ENCODE results near the gene RBM22. TPM values are rescaled to one million over a fixed set of nuclear protein-coding genes. Genes with fewer than 3 reads are reported as not detected.

Gene RBM22
- total RNA-seq, 5 donors from 2014 or later (not counting 1 experiment from before 2014, with no cell fraction given), result 73.3 to 98.8 (median 82.3) TPM

DNA sequence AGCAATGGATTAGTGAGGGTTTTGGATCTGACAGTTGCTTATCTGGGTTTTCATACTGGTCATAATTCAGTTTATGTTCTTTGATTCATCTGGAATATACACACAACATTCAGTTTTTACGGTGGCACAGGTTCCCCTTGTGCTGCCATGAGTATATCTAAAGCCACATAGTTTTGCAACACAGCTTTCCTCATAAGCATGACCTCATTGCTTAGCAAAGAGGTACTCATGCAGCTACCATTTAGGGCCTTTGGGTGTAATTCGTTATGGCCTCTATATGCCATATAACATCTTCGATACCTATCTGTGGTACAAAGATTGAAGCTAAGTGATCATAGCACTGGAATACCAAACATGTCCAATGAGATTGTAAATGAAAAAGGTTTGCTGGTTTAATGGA, 2.9 kb upstream of the RBM22 start:
- Histone ChIP-seq H3K36me3 (ENCODE audit: control insufficient read depth in 2 of 2, extremely low read depth in 1 of 2, insufficient read depth in 1 of 2, low read length in 1 of 2) (peaks cover 0 to 18% of the 10 kb centered on the region in 2 donors), H3K27me3 (replicated peaks in 1 of 2; ENCODE audit: control insufficient read depth in 2 of 2, extremely low read depth in 1 of 2, insufficient read depth in 2 of 2, low read length in 1 of 2) (no peaks in the 10 kb centered on the region), H3K9me3 (no peaks in the 10 kb centered on the region), H3K4me1 (ENCODE audit: control insufficient read depth in 1 of 2, extremely low read depth in 1 of 2, insufficient read depth in 2 of 2, low read length in 2 of 2) (peaks cover 9 to 14% of the 10 kb centered on the region in 2 experiments), H3K27ac (ENCODE audit: low read length) (no peak overlapping the region), H3K4me3 (ENCODE audit: control insufficient read depth in 1 of 2, extremely low read depth in 1 of 2, low read length in 1 of 2) (no peak overlapping the region)
- ATAC-seq (replicated peaks in 1 of 4), result no peak
- Mint-ChIP-seq H3K4me1 (peaks cover 0 to 10% (median 5%) of the 10 kb centered on the region in 3 donors), H3K9me3 (no peaks in the 10 kb centered on the region), H3K27me3 (no peaks in the 10 kb centered on the region), H3K4me3 (no peak overlapping the region), H3K36me3 (peaks cover 12% of the 10 kb centered on the region), H3K27ac (no peak overlapping the region)
- WGBS (ENCODE audit: insufficient coverage), result 100% methylated on average over 1 of the region's 3 CpGs
- DNase-seq, result no peak
- ChIA-PET CTCF (interaction anchor here (0.6 to 1.1 kb wide), 7 partner anchors 32 to 1046 kb away, joined by 3 to 5 read pairs (median 3); no protein-coding TSS in a partner anchor), POLR2A (interaction anchor here in 1 of 2 donors (0.5 to 1.1 kb wide), 3 partner anchors 11 to 1068 kb away, joined by 3 to 6 read pairs (median 4); partner anchors contain the start of gene G3BP1)

GRCh38 chr5:150700246-150700593, 642 bp downstream of the RBM22 start:
- POLR2A ChIA-PET, result interaction anchor here (1.0 to 2.7 kb wide), 10 partner anchors 8 to 287 kb away, joined by 3 to 21 read pairs (median 5); partner anchors contain the start of genes DCTN4 (in 2 of the 2), CD74 (in 1 of the 2), IRGM (in 1 of the 2) and RPS14 (in 1 of the 2)
- H3K9me3 Mint-ChIP-seq, result no peaks in the 10 kb centered on the region
- H3K36me3 ChIP-seq (ENCODE audit: control insufficient read depth in 2 of 2, extremely low read depth in 1 of 2, insufficient read depth in 1 of 2, low read length in 1 of 2), result peaks cover 15 to 44% of the 10 kb centered on the region in 2 donors
- no peaks in the 10 kb centered on the region for H3K27me3 Mint-ChIP-seq
- peaks cover 0 to 11% (median 5%) of the 10 kb centered on the region in 3 donors for H3K4me1 Mint-ChIP-seq
- ATAC-seq (replicated peaks in 1 of 4) (peak in 2 of 4 experiments; percentile 11 to 13), DNase-seq (no peak)
- peak overlapping the region; percentile 98 for H3K27ac ChIP-seq (ENCODE audit: low read length)
- CTCF ChIA-PET, result interaction anchor here (0.5 to 2.7 kb wide), 22 partner anchors 8 to 513 kb away, joined by 3 to 53 read pairs (median 4); partner anchors contain the start of genes SMIM3 (in 2 of the 2), DCTN4 (in 1 of the 2) and IRGM (in 1 of the 2)
- H3K4me3 ChIP-seq (ENCODE audit: control insufficient read depth in 1 of 2, extremely low read depth in 1 of 2, low read length in 1 of 2), result peak overlapping the region; percentile 92 to 98
- no peak overlapping the region for H3K27ac Mint-ChIP-seq
- no peaks in the 10 kb centered on the region for H3K9me3 ChIP-seq
- H3K4me1 ChIP-seq (ENCODE audit: control insufficient read depth in 1 of 2, extremely low read depth in 1 of 2, insufficient read depth in 2 of 2, low read length in 2 of 2), result peaks cover 9 to 14% of the 10 kb centered on the region in 2 experiments
- no peaks in the 10 kb centered on the region for H3K27me3 ChIP-seq (replicated peaks in 1 of 2; ENCODE audit: control insufficient read depth in 2 of 2, extremely low read depth in 1 of 2, insufficient read depth in 2 of 2, low read length in 1 of 2)
- H3K4me3 Mint-ChIP-seq, result no peak overlapping the region
- WGBS (ENCODE audit: insufficient coverage), result 9% methylated on average over 9 of the region's 15 CpGs
- peaks cover 28% of the 10 kb centered on the region for H3K36me3 Mint-ChIP-seq

DNA sequence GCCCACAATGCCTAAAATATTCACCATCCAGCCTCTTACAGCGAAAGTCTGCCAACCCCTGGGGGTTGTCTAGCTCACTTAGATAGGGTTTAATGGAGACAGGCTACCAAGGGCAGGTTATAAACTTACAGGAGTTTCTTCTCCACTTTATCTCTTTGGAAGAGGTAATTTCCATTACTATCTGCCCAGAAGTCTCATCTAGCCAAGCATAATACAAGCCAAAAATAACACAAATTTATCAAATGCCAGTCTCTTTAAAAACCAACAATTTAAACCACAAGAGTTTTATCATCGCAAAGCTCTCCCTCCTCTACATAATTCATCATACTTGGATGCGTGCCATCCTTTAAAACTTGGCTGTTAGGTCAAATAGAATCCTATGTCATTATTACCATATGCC, 6.2 kb downstream of the RBM22 start:
- no peak overlapping the region for H3K27ac ChIP-seq (ENCODE audit: low read length)
- Mint-ChIP-seq H3K27ac (no peak overlapping the region), H3K4me1 (peaks cover 0 to 2% (median 0%) of the 10 kb centered on the region in 3 donors), H3K4me3 (no peak overlapping the region), H3K36me3 (peaks cover 75% of the 10 kb centered on the region), H3K9me3 (no peaks in the 10 kb centered on the region), H3K27me3 (no peaks in the 10 kb centered on the region)
- ChIA-PET POLR2A (interaction anchor here in 1 of 2 donors (0.5 kb wide), 1 partner anchor 1160 kb away, joined by 8 read pairs; no protein-coding TSS in a partner anchor), CTCF (interaction anchor here in 1 of 2 donors (1.2 kb wide), 1 partner anchor 145 kb away, joined by 3 read pairs; no protein-coding TSS in a partner anchor)
- H3K4me1 ChIP-seq (ENCODE audit: control insufficient read depth in 1 of 2, extremely low read depth in 1 of 2, insufficient read depth in 2 of 2, low read length in 2 of 2), result peaks cover 3 to 4% of the 10 kb centered on the region in 2 experiments
- no peaks in the 10 kb centered on the region for H3K27me3 ChIP-seq (replicated peaks in 1 of 2; ENCODE audit: control insufficient read depth in 2 of 2, extremely low read depth in 1 of 2, insufficient read depth in 2 of 2, low read length in 1 of 2)
- no peaks in the 10 kb centered on the region for H3K9me3 ChIP-seq
- H3K4me3 ChIP-seq (ENCODE audit: control insufficient read depth in 1 of 2, extremely low read depth in 1 of 2, low read length in 1 of 2), result no peak overlapping the region
- no peak for DNase-seq
- WGBS (ENCODE audit: insufficient coverage), result 94% methylated on average over 2 of the region's 3 CpGs
- H3K36me3 ChIP-seq (ENCODE audit: control insufficient read depth in 2 of 2, extremely low read depth in 1 of 2, insufficient read depth in 1 of 2, low read length in 1 of 2), result peaks cover 22 to 89% of the 10 kb centered on the region in 2 donors
- no peak for ATAC-seq (replicated peaks in 1 of 4)

- ATAC-seq (replicated peaks in 1 of 4), result no peak
- no peak overlapping the region for H3K27ac ChIP-seq (ENCODE audit: low read length)
- H3K9me3 Mint-ChIP-seq, result no peaks in the 10 kb centered on the region
- no peaks in the 10 kb centered on the region for H3K27me3 Mint-ChIP-seq
- ChIA-PET CTCF (interaction anchor here (0.7 to 0.9 kb wide), 2 partner anchors 9 to 234 kb away, joined by 3 to 5 read pairs; partner anchors contain the start of gene RBM22 (in 1 of the 2)), POLR2A (interaction anchor here in 1 of 2 donors (0.6 kb wide), 1 partner anchor 9 kb away, joined by 5 read pairs; the partner anchor contains the start of gene RBM22)
- peaks cover 66% of the 10 kb centered on the region for H3K36me3 Mint-ChIP-seq
- H3K27me3 ChIP-seq (replicated peaks in 1 of 2; ENCODE audit: control insufficient read depth in 2 of 2, extremely low read depth in 1 of 2, insufficient read depth in 2 of 2, low read length in 1 of 2), result no peaks in the 10 kb centered on the region
- no peak overlapping the region for H3K27ac Mint-ChIP-seq
- no peak for DNase-seq
- WGBS (ENCODE audit: insufficient coverage), result 100% methylated on average over 1 of the region's 3 CpGs
- no peaks in the 10 kb centered on the region for H3K4me1 Mint-ChIP-seq
- H3K36me3 ChIP-seq (ENCODE audit: control insufficient read depth in 2 of 2, extremely low read depth in 1 of 2, insufficient read depth in 1 of 2, low read length in 1 of 2), result peaks cover 18 to 66% of the 10 kb centered on the region in 2 donors
- H3K4me3 Mint-ChIP-seq, result no peak overlapping the region
- H3K4me1 ChIP-seq (ENCODE audit: control insufficient read depth in 1 of 2, extremely low read depth in 1 of 2, insufficient read depth in 2 of 2, low read length in 2 of 2), result no peaks in the 10 kb centered on the region
- no peak overlapping the region for H3K4me3 ChIP-seq (ENCODE audit: control insufficient read depth in 1 of 2, extremely low read depth in 1 of 2, low read length in 1 of 2)
- no peaks in the 10 kb centered on the region for H3K9me3 ChIP-seq
These were observed 8.6 kb downstream of the RBM22 start for GRCh38 chr5:150692276-150692675.

DNA sequence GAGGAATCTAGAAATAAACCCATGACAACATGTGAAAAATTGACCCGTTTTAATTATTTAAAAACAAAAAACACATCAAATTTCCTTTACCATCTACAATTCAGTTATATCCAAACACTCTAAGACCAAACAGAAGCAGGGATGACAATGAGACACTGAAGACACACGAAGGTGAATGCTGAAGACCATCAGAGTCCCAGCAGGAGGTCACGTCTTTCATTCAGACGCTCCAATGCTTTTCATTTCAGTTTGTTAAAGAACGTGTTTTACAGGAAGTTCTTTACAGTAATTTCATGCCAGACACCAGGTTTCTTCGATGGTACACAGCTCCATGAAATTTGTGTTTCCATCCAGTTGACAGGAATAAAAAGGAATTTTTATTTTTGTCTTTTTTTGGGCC, 10.1 kb downstream of the RBM22 start:
- Histone ChIP-seq H3K9me3 (no peaks in the 10 kb centered on the region), H3K36me3 (ENCODE audit: control insufficient read depth in 2 of 2, extremely low read depth in 1 of 2, insufficient read depth in 1 of 2, low read length in 1 of 2) (peaks cover 11 to 51% of the 10 kb centered on the region in 2 donors), H3K27me3 (replicated peaks in 1 of 2; ENCODE audit: control insufficient read depth in 2 of 2, extremely low read depth in 1 of 2, insufficient read depth in 2 of 2, low read length in 1 of 2) (no peaks in the 10 kb centered on the region), H3K4me1 (ENCODE audit: control insufficient read depth in 1 of 2, extremely low read depth in 1 of 2, insufficient read depth in 2 of 2, low read length in 2 of 2) (no peaks in the 10 kb centered on the region), H3K27ac (ENCODE audit: low read length) (no peak overlapping the region), H3K4me3 (ENCODE audit: control insufficient read depth in 1 of 2, extremely low read depth in 1 of 2, low read length in 1 of 2) (no peak overlapping the region)
- no peaks in the 10 kb centered on the region for H3K9me3 Mint-ChIP-seq
- peaks cover 57% of the 10 kb centered on the region for H3K36me3 Mint-ChIP-seq
- ChIA-PET CTCF (interaction anchor here in 1 of 2 donors (1.4 kb wide), 1 partner anchor 10 kb away, joined by 6 read pairs; the partner anchor contains the start of gene RBM22), POLR2A (interaction anchor here in 1 of 2 donors (0.6 to 1.1 kb wide), 2 partner anchors 10 to 396 kb away, joined by 5 to 7 read pairs; partner anchors contain the start of gene RBM22)
- H3K4me3 Mint-ChIP-seq, result no peak overlapping the region
- H3K4me1 Mint-ChIP-seq, result no peaks in the 10 kb centered on the region
- H3K27me3 Mint-ChIP-seq, result no peaks in the 10 kb centered on the region
- ATAC-seq (replicated peaks in 1 of 4), result no peak
- no peak for DNase-seq
- 82% methylated on average over 5 of the region's 6 CpGs for WGBS (ENCODE audit: insufficient coverage)
- H3K27ac Mint-ChIP-seq, result no peak overlapping the region

- H3K27me3 Mint-ChIP-seq, result no peaks in the 10 kb centered on the region
- DNase-seq, result no peak
- Histone ChIP-seq H3K4me1 (ENCODE audit: control insufficient read depth in 1 of 2, extremely low read depth in 1 of 2, insufficient read depth in 2 of 2, low read length in 2 of 2) (no peaks in the 10 kb centered on the region), H3K27ac (ENCODE audit: low read length) (no peak overlapping the region), H3K27me3 (replicated peaks in 1 of 2; ENCODE audit: control insufficient read depth in 2 of 2, extremely low read depth in 1 of 2, insufficient read depth in 2 of 2, low read length in 1 of 2) (no peaks in the 10 kb centered on the region), H3K4me3 (ENCODE audit: control insufficient read depth in 1 of 2, extremely low read depth in 1 of 2, low read length in 1 of 2) (no peak overlapping the region), H3K36me3 (ENCODE audit: control insufficient read depth in 2 of 2, extremely low read depth in 1 of 2, insufficient read depth in 1 of 2, low read length in 1 of 2) (peaks cover 3 to 35% of the 10 kb centered on the region in 2 donors), H3K9me3 (no peaks in the 10 kb centered on the region)
- no peak for ATAC-seq (replicated peaks in 1 of 4)
- no peaks in the 10 kb centered on the region for H3K4me1 Mint-ChIP-seq
- no CpG with 5 or more reads among the region's 1 CpG for WGBS (ENCODE audit: insufficient coverage)
- no peaks in the 10 kb centered on the region for H3K9me3 Mint-ChIP-seq
- no peak overlapping the region for H3K4me3 Mint-ChIP-seq
- H3K36me3 Mint-ChIP-seq, result peaks cover 43% of the 10 kb centered on the region
- ChIA-PET POLR2A (no interaction called here), CTCF (no interaction called here)
- no peak overlapping the region for H3K27ac Mint-ChIP-seq
These were observed 11.7 kb downstream of the RBM22 start for GRCh38 chr5:150689120-150689519.
